ENCODE measurements around the gene RPA3.

The RPA3 gene

DNA sequence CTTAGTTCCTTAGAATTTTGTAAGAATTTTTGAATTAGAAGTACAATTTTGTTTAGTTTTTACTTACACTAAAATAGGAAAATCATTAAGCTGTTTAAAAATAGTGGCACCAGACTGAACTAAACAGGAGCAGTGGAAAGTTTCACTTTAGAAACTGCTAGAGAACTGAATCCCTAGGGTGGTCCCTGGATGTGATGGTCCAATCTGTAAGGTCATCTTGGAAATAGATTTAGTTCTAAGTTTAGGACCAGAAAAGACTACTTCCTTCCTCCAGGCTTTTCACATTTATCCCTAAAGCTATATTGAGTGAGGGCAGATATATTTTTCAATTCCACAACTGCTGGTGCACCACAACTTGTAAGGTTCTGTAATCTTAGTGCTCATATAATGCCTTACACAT, 19.0 kb downstream of the RPA3 start:
- no peak for DNase-seq (ENCODE audit: low read depth)
- TF ChIP-seq, protein P1, sequence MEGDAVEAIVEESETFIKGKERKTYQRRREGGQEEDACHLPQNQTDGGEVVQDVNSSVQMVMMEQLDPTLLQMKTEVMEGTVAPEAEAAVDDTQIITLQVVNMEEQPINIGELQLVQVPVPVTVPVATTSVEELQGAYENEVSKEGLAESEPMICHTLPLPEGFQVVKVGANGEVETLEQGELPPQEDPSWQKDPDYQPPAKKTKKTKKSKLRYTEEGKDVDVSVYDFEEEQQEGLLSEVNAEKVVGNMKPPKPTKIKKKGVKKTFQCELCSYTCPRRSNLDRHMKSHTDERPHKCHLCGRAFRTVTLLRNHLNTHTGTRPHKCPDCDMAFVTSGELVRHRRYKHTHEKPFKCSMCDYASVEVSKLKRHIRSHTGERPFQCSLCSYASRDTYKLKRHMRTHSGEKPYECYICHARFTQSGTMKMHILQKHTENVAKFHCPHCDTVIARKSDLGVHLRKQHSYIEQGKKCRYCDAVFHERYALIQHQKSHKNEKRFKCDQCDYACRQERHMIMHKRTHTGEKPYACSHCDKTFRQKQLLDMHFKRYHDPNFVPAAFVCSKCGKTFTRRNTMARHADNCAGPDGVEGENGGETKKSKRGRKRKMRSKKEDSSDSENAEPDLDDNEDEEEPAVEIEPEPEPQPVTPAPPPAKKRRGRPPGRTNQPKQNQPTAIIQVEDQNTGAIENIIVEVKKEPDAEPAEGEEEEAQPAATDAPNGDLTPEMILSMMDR (conservative IDR thresholded peaks at IDR 0.05; ENCODE audit: control insufficient read depth, insufficient read depth, low read depth, low read length) = no peak
- no peak overlapping the region for H3K4me3 ChIP-seq (ENCODE audit: control insufficient read depth, low read depth, low read length)

DNA sequence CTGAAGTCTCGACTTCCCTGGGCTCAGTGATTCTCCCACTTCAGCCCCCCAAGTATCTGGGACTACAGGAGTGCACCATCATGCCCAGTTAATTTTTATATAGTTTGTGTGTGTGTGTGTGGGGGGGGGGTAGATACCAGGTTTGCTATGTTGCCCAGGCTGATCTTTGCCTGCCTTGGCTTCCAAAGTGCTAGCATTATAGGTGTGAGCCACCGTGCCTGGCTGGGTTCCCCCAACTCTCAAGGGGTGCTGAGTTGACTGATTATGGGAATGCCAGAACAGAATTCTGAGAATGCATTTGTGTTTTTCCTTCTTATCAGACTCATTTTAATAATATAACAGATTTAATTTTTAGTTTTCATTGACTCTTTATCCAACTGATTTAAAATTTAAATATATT, 19.5 kb downstream of the RPA3 start:
- no peak for DNase-seq (ENCODE audit: low read depth)
- H3K4me3 ChIP-seq (ENCODE audit: control insufficient read depth, low read depth, low read length) = no peak overlapping the region
- TF ChIP-seq, protein P1 (conservative IDR thresholded peaks at IDR 0.05; ENCODE audit: control insufficient read depth, insufficient read depth, low read depth, low read length) = no peak

GRCh38 chr7:7696458-7697119, 21.8 kb downstream of the RPA3 start:
- peak; percentile 77 for DNase-seq (ENCODE audit: low read depth)
- TF ChIP-seq, protein P1 (conservative IDR thresholded peaks at IDR 0.05; ENCODE audit: control insufficient read depth, insufficient read depth, low read depth, low read length) = no peak
- peak overlapping the region; percentile 27 for H3K4me3 ChIP-seq (ENCODE audit: control insufficient read depth, low read depth, low read length)

- TF ChIP-seq, protein P1 (conservative IDR thresholded peaks at IDR 0.05; ENCODE audit: control insufficient read depth, insufficient read depth, low read depth, low read length) = no peak
- no peak for DNase-seq (ENCODE audit: low read depth)
- no peak overlapping the region for H3K4me3 ChIP-seq (ENCODE audit: control insufficient read depth, low read depth, low read length)
Observed at GRCh38 chr7:7695111-7695817, 23.1 kb downstream of the RPA3 start.

DNA sequence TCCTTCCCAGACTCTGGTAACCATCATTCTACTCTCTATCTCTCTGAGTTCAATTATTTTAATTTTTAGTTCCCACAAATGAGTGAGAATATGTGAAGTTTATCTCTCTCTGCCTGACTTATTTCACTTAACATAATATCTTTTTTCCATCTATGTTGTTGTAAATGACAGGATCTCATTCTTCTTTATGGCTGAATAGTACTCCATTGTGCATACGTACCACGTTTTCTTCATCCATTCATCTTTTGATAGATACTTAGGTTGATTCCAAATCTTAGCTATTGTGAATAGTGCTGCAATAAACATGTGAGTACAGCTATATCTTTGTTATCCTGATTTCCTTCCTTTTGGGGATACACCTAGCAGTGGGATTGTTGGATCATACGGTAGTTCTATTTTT, 23.9 kb downstream of the RPA3 start:
- H3K4me3 ChIP-seq (ENCODE audit: control insufficient read depth, low read depth, low read length) = no peak overlapping the region
- TF ChIP-seq, protein P1 (conservative IDR thresholded peaks at IDR 0.05; ENCODE audit: control insufficient read depth, insufficient read depth, low read depth, low read length) = no peak
- no peak for DNase-seq (ENCODE audit: low read depth)

DNA sequence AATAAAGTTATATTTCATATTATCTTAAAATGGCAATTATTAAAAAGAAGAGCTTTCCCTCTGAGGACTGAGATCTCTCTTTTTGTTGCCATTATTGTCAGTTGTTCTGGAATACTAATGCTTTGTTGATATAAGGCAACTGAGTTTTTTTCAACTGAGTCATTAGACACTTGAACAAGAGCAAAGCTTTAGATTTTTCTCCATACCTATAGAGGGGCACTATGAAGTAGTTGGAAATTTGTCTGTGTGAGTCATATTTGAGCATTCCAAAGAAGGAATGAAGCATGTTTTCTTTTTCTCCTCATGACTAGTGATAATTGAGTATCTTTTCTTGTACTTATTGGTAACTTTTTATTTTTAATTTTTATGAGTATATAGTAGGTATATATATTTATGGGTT, 24.5 kb downstream of the RPA3 start:
- DNase-seq (ENCODE audit: low read depth) = peak; percentile 84
- no peak overlapping the region for H3K4me3 ChIP-seq (ENCODE audit: control insufficient read depth, low read depth, low read length)
- TF ChIP-seq, protein P1 (conservative IDR thresholded peaks at IDR 0.05; ENCODE audit: control insufficient read depth, insufficient read depth, low read depth, low read length) = no peak

All from fibroblast of mammary gland (primary cell).